Measurements from ENCODE around the gene THAP4.

The THAP4 gene

DNA sequence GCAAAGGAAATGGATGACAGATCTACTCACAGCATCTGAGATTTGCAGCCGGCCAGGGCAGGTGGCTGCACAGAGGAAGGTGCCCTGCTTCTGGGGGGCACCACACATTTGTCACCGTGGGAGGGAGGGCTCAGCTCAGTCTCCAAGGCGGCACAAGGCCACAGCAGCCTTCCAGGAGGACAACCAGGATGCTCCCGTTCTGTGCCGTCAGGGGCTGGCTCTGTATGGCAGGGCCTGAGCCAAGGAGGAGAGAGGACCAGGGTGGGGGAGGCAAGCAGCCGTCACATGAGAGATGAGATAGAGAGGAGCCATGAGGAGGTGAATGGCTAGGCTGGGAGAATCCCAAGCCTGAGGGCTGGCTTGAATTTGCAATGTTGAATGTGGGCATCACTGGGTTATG, 83.0 kb downstream of the THAP4 start:
- TF ChIP-seq POLR2AphosphoS5 (IDR thresholded peaks at IDR 0.05; ENCODE audit: low read depth, low read length), result no peak
- no peak for TF ChIP-seq TAF1 (IDR thresholded peaks at IDR 0.05; ENCODE audit: borderline replicate concordance, insufficient read depth, low read length)
- TF ChIP-seq FOXP2 (optimal IDR thresholded peaks at IDR 0.05; ENCODE audit: borderline replicate concordance, extremely low read depth, extremely low read length, insufficient read depth), result no peak
- TF ChIP-seq REST (IDR thresholded peaks at IDR 0.05; ENCODE audit: insufficient read depth in 1 of 2, low read depth in 2 of 2, low read length in 2 of 2), result no peak
- no peak for TF ChIP-seq SIN3A (IDR thresholded peaks at IDR 0.05; ENCODE audit: borderline replicate concordance, insufficient read depth, low read length)

GRCh38 chr2:241553512-241553830, 83.5 kb downstream of the THAP4 start:
- no peak for TF ChIP-seq FOXP2 (optimal IDR thresholded peaks at IDR 0.05; ENCODE audit: borderline replicate concordance, extremely low read depth, extremely low read length, insufficient read depth)
- TF ChIP-seq TAF1 (IDR thresholded peaks at IDR 0.05; ENCODE audit: borderline replicate concordance, insufficient read depth, low read length), result no peak
- TF ChIP-seq POLR2AphosphoS5 (IDR thresholded peaks at IDR 0.05; ENCODE audit: low read depth, low read length), result no peak
- no peak for TF ChIP-seq SIN3A (IDR thresholded peaks at IDR 0.05; ENCODE audit: borderline replicate concordance, insufficient read depth, low read length)
- TF ChIP-seq REST (IDR thresholded peaks at IDR 0.05; ENCODE audit: insufficient read depth in 1 of 2, low read depth in 2 of 2, low read length in 2 of 2), result no peak

DNA sequence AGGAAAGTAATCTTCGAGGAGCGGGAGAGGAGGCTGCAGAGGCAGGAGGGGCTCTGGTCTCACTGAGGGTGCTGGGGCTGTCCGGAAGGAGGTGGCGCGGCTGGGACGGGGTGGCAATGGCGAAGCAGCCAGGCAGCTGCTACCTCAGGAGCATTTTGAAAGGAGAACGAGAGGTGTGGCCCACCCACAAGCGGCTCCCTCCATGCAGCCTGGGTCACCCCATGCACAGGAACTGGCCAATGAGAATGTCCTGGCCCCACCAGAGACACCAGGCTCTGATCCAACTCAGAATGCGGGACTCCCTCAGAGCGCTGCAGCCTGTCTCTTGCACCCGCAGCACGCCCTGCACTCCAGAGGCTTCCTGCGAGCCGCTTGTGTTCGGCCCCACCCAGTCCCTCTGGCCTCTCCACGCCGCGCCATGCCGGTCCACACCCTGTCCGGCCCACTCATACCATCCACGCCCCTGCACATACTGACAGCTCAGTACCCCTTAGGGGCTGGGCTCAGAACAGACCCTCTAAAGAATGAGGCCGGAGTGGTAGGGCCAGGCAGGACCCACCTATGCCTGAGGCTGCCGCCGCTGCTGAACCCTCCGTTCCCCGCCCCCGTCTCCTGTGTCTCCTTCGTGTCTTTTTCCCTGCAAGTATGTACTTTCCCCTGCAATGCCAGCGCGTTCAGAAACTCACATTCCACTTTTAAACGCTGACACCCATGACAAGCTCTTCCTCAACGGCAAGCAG, 84.8 kb downstream of the THAP4 start:
- no peak for TF ChIP-seq FOXP2 (optimal IDR thresholded peaks at IDR 0.05; ENCODE audit: borderline replicate concordance, extremely low read depth, extremely low read length, insufficient read depth)
- no peak for TF ChIP-seq TAF1 (IDR thresholded peaks at IDR 0.05; ENCODE audit: borderline replicate concordance, insufficient read depth, low read length)
- TF ChIP-seq REST (IDR thresholded peaks at IDR 0.05; ENCODE audit: insufficient read depth in 1 of 2, low read depth in 2 of 2, low read length in 2 of 2), result no peak
- TF ChIP-seq SIN3A (IDR thresholded peaks at IDR 0.05; ENCODE audit: borderline replicate concordance, insufficient read depth, low read length), result no peak
- no peak for TF ChIP-seq POLR2AphosphoS5 (IDR thresholded peaks at IDR 0.05; ENCODE audit: low read depth, low read length)

DNA sequence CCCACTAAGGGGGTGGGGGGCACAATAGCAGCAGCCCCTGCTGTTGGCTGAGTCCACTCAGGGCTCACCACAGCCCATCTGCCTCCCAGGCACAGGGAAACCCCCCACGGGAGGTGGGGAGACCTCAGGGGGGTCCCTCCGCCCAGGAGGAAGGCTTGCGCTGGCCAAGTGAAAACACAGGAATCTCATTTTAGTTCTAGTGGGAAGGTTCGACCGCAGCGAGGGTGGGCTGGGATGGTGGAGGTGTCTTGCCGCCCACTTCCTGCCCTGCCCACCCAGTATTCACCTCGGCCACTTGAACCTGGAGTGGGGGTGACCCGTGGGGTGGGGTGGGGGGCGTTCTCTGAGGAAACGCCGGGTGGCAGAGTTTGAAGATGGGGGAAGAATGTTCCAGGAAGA, 85.4 kb downstream of the THAP4 start:
- TF ChIP-seq TAF1 (IDR thresholded peaks at IDR 0.05; ENCODE audit: borderline replicate concordance, insufficient read depth, low read length) (no peak), SIN3A (IDR thresholded peaks at IDR 0.05; ENCODE audit: borderline replicate concordance, insufficient read depth, low read length) (no peak)

GRCh38 chr2:241550616-241551580, 86.1 kb downstream of the THAP4 start:
- no peak for TF ChIP-seq TAF1 (IDR thresholded peaks at IDR 0.05; ENCODE audit: borderline replicate concordance, insufficient read depth, low read length)
- no peak for TF ChIP-seq REST (IDR thresholded peaks at IDR 0.05; ENCODE audit: insufficient read depth in 1 of 2, low read depth in 2 of 2, low read length in 2 of 2)
- TF ChIP-seq SIN3A (IDR thresholded peaks at IDR 0.05; ENCODE audit: borderline replicate concordance, insufficient read depth, low read length), result no peak
- TF ChIP-seq FOXP2 (optimal IDR thresholded peaks at IDR 0.05; ENCODE audit: borderline replicate concordance, extremely low read depth, extremely low read length, insufficient read depth), result no peak
- no peak for TF ChIP-seq POLR2AphosphoS5 (IDR thresholded peaks at IDR 0.05; ENCODE audit: low read depth, low read length)
